GM12878 (cell line): ENCODE measurements around the gene MBD3L2. TPM values are rescaled to one million over a fixed set of nuclear protein-coding genes. Genes with fewer than 3 reads are reported as not detected.

Source experiments
- ATAC-seq: fragments of 200-7000 bp; cut with Tn5 transposase; 3 replicates; pipeline ENCODE4 v1.9.1; 2020; ENCODE audit warnings: mild to moderate bottlenecking, moderate library complexity
- BruUV-seq: library from RNA; stranded (reverse); fragments of 400-500 nt; replicated peaks from 2 replicates; lab custom pipeline; 2021; lab: Mats Ljungman, UMichigan
- CTCF ChIA-PET: fragments of 300-600 bp; sonication (Branson Sonifier 250); formaldehyde crosslinking; extraction: SDS; loops from one replicate; lab custom pipeline; 2021; ENCODE audit warnings: inconsistent platforms; lab: Yijun Ruan, JAX
- POLR2A ChIA-PET: fragments of 350-600 bp; formaldehyde crosslinking; extraction: SDS; loops from one replicate; lab custom pipeline; 2021; ENCODE audit warnings: inconsistent platforms; lab: Charles Lee
- RAD21 ChIA-PET: fragments of 300-600 bp; sonication (Branson Sonifier 250); formaldehyde crosslinking; loops from one replicate; lab custom pipeline; 2023; ENCODE audit warnings: antibody characterized with exemption; ENCODE audit not compliant: unreplicated experiment; lab: Charles Lee
- SMC1A ChIA-PET: fragments of 300-600 bp; sonication (Branson Sonifier 250); formaldehyde crosslinking; loops from one replicate; lab custom pipeline; 2023; ENCODE audit not compliant: unreplicated experiment, uncharacterized antibody; lab: Charles Lee
- DNase-seq: peaks from one replicate; pipeline ENCODE4 v3.0.0-alpha.2; 2011; ENCODE audit warnings: low read depth, low spot score
- FAIRE-seq: peaks from 3 replicates; lab custom pipeline; 2011; peaks lifted over from hg19 to GRCh38; lab: Jason Lieb, UNC
- H2AFZ ChIP-seq: 2 replicates; pipeline ENCODE4 v1.6.0; 2011; ENCODE audit warnings: low read depth, low read length, control low read depth; ENCODE audit not compliant: control insufficient read depth
- H3K27ac ChIP-seq: 2 replicates; pipeline ENCODE4 v1.5.1; 2011; ENCODE audit warnings: control low read depth; ENCODE audit not compliant: control insufficient read depth, insufficient read depth
- H3K27me3 ChIP-seq, 2 experiments: replicated peaks in 1 of 2; 2 replicates each; pipeline versions ENCODE4 v1.6.0 to v1.6.1; 2011; ENCODE audit warnings: low read length in 1 of 2; ENCODE audit not compliant: control insufficient read depth in 2 of 2, insufficient read depth in 2 of 2
- H3K36me3 ChIP-seq, 2 experiments: 2 replicates each; pipeline ENCODE4 v1.5.1; 2011; ENCODE audit warnings: low read length in 1 of 2; ENCODE audit not compliant: control insufficient read depth in 2 of 2, insufficient read depth in 2 of 2
- H3K4me1 ChIP-seq: 2 replicates; pipeline ENCODE4 v1.6.1; 2011; ENCODE audit warnings: mild to moderate bottlenecking, low read length, moderate library complexity, mixed read lengths; ENCODE audit not compliant: control insufficient read depth, insufficient read depth
- H3K4me2 ChIP-seq: 2 replicates; pipeline ENCODE4 v1.6.0; 2011; ENCODE audit warnings: control low read depth; ENCODE audit not compliant: control insufficient read depth, insufficient read depth
- H3K4me3 ChIP-seq: fragments of 200-600 bp; sonication (generic); 2 replicates; pipeline ENCODE4 v1.5.1; 2016
- H3K79me2 ChIP-seq: 2 replicates; pipeline ENCODE4 v1.6.0; 2011; ENCODE audit warnings: low read length; ENCODE audit not compliant: control insufficient read depth, insufficient read depth
- H3K9ac ChIP-seq: 2 replicates; pipeline ENCODE4 v1.8.0; 2011; ENCODE audit warnings: low read length, control low read depth, mixed read lengths; ENCODE audit not compliant: control insufficient read depth, insufficient read depth
- H3K9me3 ChIP-seq: replicated peaks from 3 replicates; pipeline ENCODE4 v1.5.1; 2011; ENCODE audit warnings: mild to moderate bottlenecking, low read length; ENCODE audit not compliant: control insufficient read depth, insufficient read depth
- H4K20me1 ChIP-seq: 2 replicates; pipeline ENCODE4 v1.6.0; 2011; ENCODE audit not compliant: control insufficient read depth, insufficient read depth
- CBX5 ChIP-seq: sonication (generic); IDR thresholded peaks from 2 replicates; pipeline ENCODE4 v1.6.1; 2016; ENCODE audit warnings: low read depth, moderate library complexity, mild to moderate bottlenecking, inconsistent platforms
- TBL1XR1 ChIP-seq: IDR thresholded peaks from 2 replicates; pipeline ENCODE4 v1.6.1; 2012; ENCODE audit warnings: low read depth, low read length, improper control_type of control experiment
- WGBS: methylation state at CpG from one replicate; pipeline ENCODE4 v1.1.6; 2016; ENCODE audit warnings: low lambda C conversion rate; ENCODE audit not compliant: insufficient replicate concordance, insufficient coverage; ENCODE audit errors: missing lambda C conversion rate; 5-methylcytosine and 5-hydroxymethylcytosine counted together
- in situ Hi-C: fragments of 300-500 bp; cut with MboI; formaldehyde crosslinking; loops from 9 replicates; pipeline ENCODE4 v1.14.3; 2018; ENCODE audit warnings: mixed read lengths
- intact Hi-C: fragments of 100-400 bp; cut with micrococcal nuclease; formaldehyde crosslinking; loops from one replicate; pipeline ENCODE4 v1.14.2; 2022; ENCODE audit not compliant: unreplicated experiment
- polyA plus RNA-seq, 11 experiments: library from polyadenylated mRNA; depleted of rRNA in 4 of 11; unstranded in 6 of 11; stranded (reverse) in 5 of 11; fragments of >200 nt; fragmentation: Nextera tagmentation in 4 of 11; fragmentation: Illumina TruSeq in 1 of 11; extraction: Ambion mirVana in 4 of 11; extraction: Trizol in 1 of 11; gene quantifications; 1 replicate in 1 of 11; 2 replicates in 10 of 11; pipeline versions ENCODE4 v1.2.1 to v1.2.3, GENCODE V29; 2011 to 2016; ENCODE audit warnings: inconsistent platforms in 2 of 11, missing spikeins in 2 of 11, low read depth in 1 of 11
- total RNA-seq, 4 experiments: library from RNA; depleted of rRNA in 3 of 4; stranded (reverse); fragments of >200 nt in 3 of 4; fragmentation: Illumina TruSeq in 1 of 4; extraction: Trizol in 1 of 4; gene quantifications; 2 replicates each; pipeline versions ENCODE4 v1.2.1 to v1.2.3, GENCODE V29; 2013 to 2021
- TF ChIP-seq, protein P1 (sequence below): fragments of 450-650 bp; IDR thresholded peaks from 2 replicates; pipeline ENCODE4 v1.6.1; 2017; ENCODE audit warnings: mild to moderate bottlenecking

MBD3L2 gene
- total and polyA plus RNA-seq, 10 of the 15 experiments (the other 5 are each of a cell fraction or from before 2014, with no cell fraction given): not detected

DNA sequence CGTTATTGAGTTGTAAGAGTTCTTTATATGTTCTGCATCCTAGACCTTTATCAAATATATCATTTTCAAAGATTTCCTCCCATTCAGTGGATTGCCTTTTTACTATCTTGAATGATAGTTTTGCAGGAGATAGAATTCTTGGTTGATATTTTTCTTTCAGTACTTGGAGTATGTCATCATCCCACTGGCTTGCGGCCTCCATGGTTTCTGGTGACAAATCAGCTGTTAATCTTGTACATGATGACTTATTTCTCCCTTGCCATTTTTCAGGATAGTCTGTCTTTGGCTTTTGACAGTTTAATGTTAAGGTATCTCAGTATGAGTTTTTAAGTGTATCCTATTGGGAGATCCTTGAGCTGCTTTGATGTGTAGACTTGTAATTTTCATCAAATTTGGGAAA, 28.9 kb downstream of the MBD3L2 start:
- H3K79me2 ChIP-seq: no peaks in the 10 kb centered on the region
- H3K4me2 ChIP-seq: no peak overlapping the region
- ChIA-PET SMC1A (no interaction called here), POLR2A (no interaction called here), RAD21 (interaction anchor here (0.9 kb wide), 1 partner anchor 195 kb away, joined by 3 read pairs; no protein-coding TSS in a partner anchor), CTCF (no interaction called here)
- no peaks in the 10 kb centered on the region for H3K4me1 ChIP-seq
- FAIRE-seq: no peak
- peaks cover 37 to 56% of the 10 kb centered on the region in 2 experiments for H3K36me3 ChIP-seq
- in situ Hi-C loops: loop anchor here (5.0 kb wide), 1 partner anchor 66 kb away; no protein-coding TSS in a partner anchor
- no peaks in the 10 kb centered on the region for H3K27me3 ChIP-seq
- H3K9ac ChIP-seq: no peak overlapping the region
- H2AFZ ChIP-seq: no peak overlapping the region
- no peaks in the 10 kb centered on the region for H4K20me1 ChIP-seq
- H3K27ac ChIP-seq: no peak overlapping the region
- WGBS: 98% methylated on average over 2 of the region's 2 CpGs
- no peak for DNase-seq
- H3K9me3 ChIP-seq: peaks cover 66% of the 10 kb centered on the region
- H3K4me3 ChIP-seq: no peak overlapping the region
- intact Hi-C loops: no loop called here
- TF ChIP-seq CBX5: peak; percentile 87; the same call in 1 of the 2 replicates
- no peak for TF ChIP-seq TBL1XR1
- TF ChIP-seq, protein P1, sequence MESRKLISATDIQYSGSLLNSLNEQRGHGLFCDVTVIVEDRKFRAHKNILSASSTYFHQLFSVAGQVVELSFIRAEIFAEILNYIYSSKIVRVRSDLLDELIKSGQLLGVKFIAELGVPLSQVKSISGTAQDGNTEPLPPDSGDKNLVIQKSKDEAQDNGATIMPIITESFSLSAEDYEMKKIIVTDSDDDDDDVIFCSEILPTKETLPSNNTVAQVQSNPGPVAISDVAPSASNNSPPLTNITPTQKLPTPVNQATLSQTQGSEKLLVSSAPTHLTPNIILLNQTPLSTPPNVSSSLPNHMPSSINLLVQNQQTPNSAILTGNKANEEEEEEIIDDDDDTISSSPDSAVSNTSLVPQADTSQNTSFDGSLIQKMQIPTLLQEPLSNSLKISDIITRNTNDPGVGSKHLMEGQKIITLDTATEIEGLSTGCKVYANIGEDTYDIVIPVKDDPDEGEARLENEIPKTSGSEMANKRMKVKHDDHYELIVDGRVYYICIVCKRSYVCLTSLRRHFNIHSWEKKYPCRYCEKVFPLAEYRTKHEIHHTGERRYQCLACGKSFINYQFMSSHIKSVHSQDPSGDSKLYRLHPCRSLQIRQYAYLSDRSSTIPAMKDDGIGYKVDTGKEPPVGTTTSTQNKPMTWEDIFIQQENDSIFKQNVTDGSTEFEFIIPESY: peak; percentile 100
- no TSS peak for BruUV-seq
- ATAC-seq: no peak
